SK-N-SH treated with all-trans-retinoic acid at 6 μM for 48 hours (cell line): ENCODE data around the gene RPS19.

Experiments
- OSR1 ChIP-seq: fragments of 250-450 bp; sonication (Bioruptor Pico); IDR thresholded peaks from 2 replicates; pipeline ENCODE4 v1.8.0; 2022; ENCODE audit warnings: moderate library complexity, mild to moderate bottlenecking, inconsistent platforms
- ZFP3 ChIP-seq: fragments of 250-450 bp; sonication (Bioruptor Pico); IDR thresholded peaks from 2 replicates; pipeline ENCODE4 v1.5.0; 2020; ENCODE audit warnings: mild to moderate bottlenecking, moderate library complexity
- ZFP30 ChIP-seq: fragments of 450-650 bp; formaldehyde crosslinking; IDR thresholded peaks from 2 replicates; pipeline ENCODE4 v1.5.0; 2022; ENCODE audit warnings: mild to moderate bottlenecking, moderate library complexity
- ZNF565 ChIP-seq: fragments of 450-650 bp; formaldehyde crosslinking; conservative IDR thresholded peaks from 2 replicates; pipeline ENCODE4 v1.5.0; 2020; ENCODE audit warnings: low read depth, mild to moderate bottlenecking, moderate library complexity

DNA sequence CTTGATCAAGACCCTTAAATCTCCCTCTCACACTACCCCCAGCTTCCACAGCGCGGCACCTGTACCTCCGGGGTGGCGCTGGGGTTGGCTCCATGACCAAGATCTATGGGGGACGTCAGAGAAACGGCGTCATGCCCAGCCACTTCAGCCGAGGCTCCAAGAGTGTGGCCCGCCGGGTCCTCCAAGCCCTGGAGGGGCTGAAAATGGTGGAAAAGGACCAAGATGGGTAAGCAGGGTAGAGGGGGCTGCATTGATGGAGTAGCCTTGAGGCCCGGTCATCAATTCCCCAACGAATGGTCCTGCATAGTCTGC lies 8.9 kb downstream of the RPS19 start:
- TF ChIP-seq OSR1 (CRISPR knock-in tag) (no peak), ZFP30 (CRISPR knock-in tag) (no peak), ZFP3 (CRISPR knock-in tag) (no peak), ZNF565 (CRISPR knock-in tag) (no peak)
